ENCODE results near the gene CCR9. TPM values are rescaled to one million over a fixed set of nuclear protein-coding genes. Genes with fewer than 3 reads are reported as not detected.

CCR9 gene
- total RNA-seq, 4 donors from 2014 or later: 0.17 TPM; not detected in 3

- peaks cover 18 to 64% (median 34%) of the 10 kb centered on the region in 4 donors for H3K36me3 ChIP-seq
- no peaks in the 10 kb centered on the region for H3K9me3 ChIP-seq
- TF ChIP-seq EP300 (IDR thresholded peaks at IDR 0.05) (no peak), POLR2AphosphoS5 (IDR thresholded peaks at IDR 0.05) (no peak)
- H3K27ac ChIP-seq (replicated peaks in 1 of 4): no peak overlapping the region
- H3K4me3 ChIP-seq: no peak overlapping the region
- peaks cover 7 to 15% (median 11%) of the 10 kb centered on the region in 4 donors for H3K4me1 ChIP-seq
- no peak for DNase-seq (ENCODE audit: extremely low spot score)
- intact Hi-C loops (cut with DNase I): no loop called here
- WGBS: 89% methylated on average over 6 of the region's 6 CpGs
- H3K27me3 ChIP-seq: no peaks in the 10 kb centered on the region
Observed at GRCh38 chr3:45940781-45941365, 54.5 kb downstream of the CCR9 start.

GRCh38 chr3:45942051-45942825 is 55.9 kb downstream of the CCR9 start:
- intact Hi-C loops (cut with DNase I): no loop called here
- DNase-seq (ENCODE audit: extremely low spot score): no peak

GRCh38 chr3:45943207-45943846 is 57.0 kb downstream of the CCR9 start, which contains the start of gene CXCR6:
Gene CXCR6, plus strand, starts transcription at chr3:45943464. Its CDS starts 3,018 bp downstream, at chr3:45946482.
- Histone ChIP-seq H3K36me3 (peaks cover 10 to 62% (median 37%) of the 10 kb centered on the region in 4 donors), H3K27me3 (no peaks in the 10 kb centered on the region), H3K27ac (replicated peaks in 1 of 4) (no peak within 1 kb of the TSS), H3K9me3 (no peaks in the 10 kb centered on the region), H3K4me3 (no peak within 1 kb of the TSS), H3K4me1 (peaks cover 7 to 16% (median 14%) of the 10 kb centered on the region in 4 donors)
- TF ChIP-seq POLR2AphosphoS5 (IDR thresholded peaks at IDR 0.05) (no peak), POLR2A (IDR thresholded peaks at IDR 0.05; ENCODE audit: low read depth) (no peak), CTCF (IDR thresholded peaks at IDR 0.05) (no peak), EP300 (IDR thresholded peaks at IDR 0.05) (no peak)
- DNase-seq (ENCODE audit: extremely low spot score): no peak
- intact Hi-C loops (cut with DNase I): no loop called here
- 97% methylated on average over 8 of the region's 8 CpGs for WGBS

More at GRCh38 chr3:45942051-45942825, 55.9 kb downstream of the CCR9 start:
- H3K36me3 ChIP-seq: peaks cover 8 to 64% (median 33%) of the 10 kb centered on the region in 4 donors
- 57% methylated on average over 4 of the region's 6 CpGs for WGBS
- peaks cover 7 to 15% (median 11%) of the 10 kb centered on the region in 4 donors for H3K4me1 ChIP-seq
- no peaks in the 10 kb centered on the region for H3K27me3 ChIP-seq
- TF ChIP-seq CTCF (IDR thresholded peaks at IDR 0.05) (no peak), POLR2A (IDR thresholded peaks at IDR 0.05; ENCODE audit: low read depth) (no peak), EP300 (IDR thresholded peaks at IDR 0.05) (no peak), POLR2AphosphoS5 (IDR thresholded peaks at IDR 0.05) (no peak)
- H3K4me3 ChIP-seq: no peak overlapping the region
- H3K9me3 ChIP-seq: no peaks in the 10 kb centered on the region
- no peak overlapping the region for H3K27ac ChIP-seq (replicated peaks in 1 of 4)

- Histone ChIP-seq H3K4me1 (peaks cover 0 to 13% (median 7%) of the 10 kb centered on the region in 4 donors), H3K4me3 (no peak overlapping the region), H3K27me3 (no peaks in the 10 kb centered on the region), H3K27ac (replicated peaks in 1 of 4) (no peak overlapping the region), H3K9me3 (no peaks in the 10 kb centered on the region), H3K36me3 (peaks cover 21 to 73% (median 54%) of the 10 kb centered on the region in 4 donors)
- no peak for DNase-seq (ENCODE audit: extremely low spot score)
- intact Hi-C loops (cut with DNase I): no loop called here
- 74% methylated on average over 5 of the region's 5 CpGs for WGBS
- TF ChIP-seq CTCF (IDR thresholded peaks at IDR 0.05): no peak
- no peak for TF ChIP-seq POLR2A (IDR thresholded peaks at IDR 0.05; ENCODE audit: low read depth)
- no peak for TF ChIP-seq POLR2AphosphoS5 (IDR thresholded peaks at IDR 0.05)
- no peak for TF ChIP-seq EP300 (IDR thresholded peaks at IDR 0.05)
Observed at GRCh38 chr3:45944830-45945620, 58.7 kb downstream of the CCR9 start.

Measured in esophagus muscularis mucosa (tissue), 4 donors.